Ectodermal cell (in vitro differentiated cells): Measurements from ENCODE around the gene HTRA3.

Source experiments
- H3K27ac ChIP-seq: 2 replicates; pipeline ENCODE4 v1.7.0; 2013; ENCODE audit warnings: mild to moderate bottlenecking, low read depth, low read length; ENCODE audit not compliant: insufficient read depth, poor library complexity, severe bottlenecking
- H3K27me3 ChIP-seq: 2 replicates; pipeline ENCODE4 v1.7.0; 2013; ENCODE audit warnings: mild to moderate bottlenecking, low read length; ENCODE audit not compliant: insufficient read depth, control insufficient read depth, poor library complexity, severe bottlenecking
- H3K36me3 ChIP-seq: one replicate; pipeline ENCODE4 v1.7.0; 2013; ENCODE audit warnings: low read length; ENCODE audit not compliant: control insufficient read depth, insufficient read depth
- H3K4me1 ChIP-seq: one replicate; pipeline ENCODE4 v1.7.0; 2013; ENCODE audit warnings: low read length; ENCODE audit not compliant: control insufficient read depth, insufficient read depth
- H3K4me3 ChIP-seq: 2 replicates; pipeline ENCODE4 v1.7.0; 2013; ENCODE audit warnings: low read depth, low read length, control low read depth; ENCODE audit not compliant: insufficient read depth
- H3K9me3 ChIP-seq: 2 replicates; pipeline ENCODE4 v1.7.0; 2013; ENCODE audit warnings: mild to moderate bottlenecking, low read length, moderate library complexity; ENCODE audit not compliant: control insufficient read depth
- WGBS, 2 experiments: methylation state at CpG; one replicate each; pipeline ENCODE4 v1.1.7; 2013; ENCODE audit warnings: missing lambda C conversion rate in 2 of 2; 5-methylcytosine and 5-hydroxymethylcytosine counted together

HTRA3 gene

GRCh38 chr4:8234715-8235114 is 34.8 kb upstream of the HTRA3 start:
- WGBS, 2 experiments: 92 to 96% methylated on average over 1 of the region's 1 CpG
- Histone ChIP-seq H3K4me1 (no peaks in the 10 kb centered on the region), H3K4me3 (no peak overlapping the region), H3K27ac (no peak overlapping the region), H3K36me3 (no peaks in the 10 kb centered on the region), H3K9me3 (no peaks in the 10 kb centered on the region), H3K27me3 (no peaks in the 10 kb centered on the region)

- H3K27me3 ChIP-seq: no peaks in the 10 kb centered on the region
- H3K9me3 ChIP-seq: no peaks in the 10 kb centered on the region
- H3K4me1 ChIP-seq: no peaks in the 10 kb centered on the region
- no peak overlapping the region for H3K27ac ChIP-seq
- WGBS, 2 experiments: 86 to 87% methylated on average over 13 of the region's 13 CpGs
- no peak overlapping the region for H3K4me3 ChIP-seq
- H3K36me3 ChIP-seq: no peaks in the 10 kb centered on the region
These were observed 34.3 kb upstream of the HTRA3 start for GRCh38 chr4:8235224-8235623.

GRCh38 chr4:8235686-8236085 is 33.9 kb upstream of the HTRA3 start:
- WGBS, 2 experiments: 93 to 94% methylated on average over 12 of the region's 12 CpGs
- no peaks in the 10 kb centered on the region for H3K4me1 ChIP-seq
- H3K36me3 ChIP-seq: no peaks in the 10 kb centered on the region
- no peaks in the 10 kb centered on the region for H3K9me3 ChIP-seq
- no peak overlapping the region for H3K27ac ChIP-seq
- no peaks in the 10 kb centered on the region for H3K27me3 ChIP-seq
- H3K4me3 ChIP-seq: no peak overlapping the region

GRCh38 chr4:8236106-8236919 is 33.2 kb upstream of the HTRA3 start:
- H3K9me3 ChIP-seq: no peaks in the 10 kb centered on the region
- H3K36me3 ChIP-seq: no peaks in the 10 kb centered on the region
- no peak overlapping the region for H3K4me3 ChIP-seq
- WGBS, 2 experiments: 91% methylated on average over 24 of the region's 24 CpGs
- H3K4me1 ChIP-seq: no peaks in the 10 kb centered on the region
- H3K27ac ChIP-seq: no peak overlapping the region
- no peaks in the 10 kb centered on the region for H3K27me3 ChIP-seq

GRCh38 chr4:8236920-8237195 is 32.7 kb upstream of the HTRA3 start:
- H3K27me3 ChIP-seq: no peaks in the 10 kb centered on the region
- no peaks in the 10 kb centered on the region for H3K9me3 ChIP-seq
- no peaks in the 10 kb centered on the region for H3K36me3 ChIP-seq
- no peak overlapping the region for H3K4me3 ChIP-seq
- H3K4me1 ChIP-seq: no peaks in the 10 kb centered on the region
- no peak overlapping the region for H3K27ac ChIP-seq
- 92 to 94% methylated on average over 9 of the region's 9 CpGs for WGBS, 2 experiments

- no peaks in the 10 kb centered on the region for H3K27me3 ChIP-seq
- no peaks in the 10 kb centered on the region for H3K9me3 ChIP-seq
- 93 to 94% methylated on average over 29 of the region's 29 CpGs for WGBS, 2 experiments
- no peaks in the 10 kb centered on the region for H3K4me1 ChIP-seq
- no peak overlapping the region for H3K4me3 ChIP-seq
- no peaks in the 10 kb centered on the region for H3K36me3 ChIP-seq
- H3K27ac ChIP-seq: no peak overlapping the region
These were observed 32.1 kb upstream of the HTRA3 start for GRCh38 chr4:8237256-8237989.

GRCh38 chr4:8238036-8238511 is 31.5 kb upstream of the HTRA3 start:
- Histone ChIP-seq H3K36me3 (no peaks in the 10 kb centered on the region), H3K4me1 (no peaks in the 10 kb centered on the region), H3K4me3 (no peak overlapping the region), H3K27ac (no peak overlapping the region), H3K9me3 (no peaks in the 10 kb centered on the region), H3K27me3 (no peaks in the 10 kb centered on the region)
- 58 to 62% methylated on average over 14 of the region's 14 CpGs for WGBS, 2 experiments

- Histone ChIP-seq H3K4me3 (no peak overlapping the region), H3K27ac (no peak overlapping the region), H3K9me3 (no peaks in the 10 kb centered on the region), H3K36me3 (no peaks in the 10 kb centered on the region), H3K27me3 (no peaks in the 10 kb centered on the region), H3K4me1 (no peaks in the 10 kb centered on the region)
- WGBS, 2 experiments: 40 to 41% methylated on average over 17 of the region's 17 CpGs
These were observed 31.0 kb upstream of the HTRA3 start for GRCh38 chr4:8238515-8239053.

GRCh38 chr4:8239226-8239625 is 30.3 kb upstream of the HTRA3 start:
- Histone ChIP-seq H3K4me1 (no peaks in the 10 kb centered on the region), H3K27ac (no peak overlapping the region), H3K9me3 (no peaks in the 10 kb centered on the region), H3K36me3 (no peaks in the 10 kb centered on the region), H3K4me3 (no peak overlapping the region), H3K27me3 (no peaks in the 10 kb centered on the region)
- WGBS, 2 experiments: 91% methylated on average over 13 of the region's 13 CpGs

- Histone ChIP-seq H3K9me3 (no peaks in the 10 kb centered on the region), H3K27me3 (no peaks in the 10 kb centered on the region), H3K27ac (no peak overlapping the region), H3K36me3 (no peaks in the 10 kb centered on the region), H3K4me1 (no peaks in the 10 kb centered on the region), H3K4me3 (no peak overlapping the region)
- WGBS, 2 experiments: 96% methylated on average over 9 of the region's 9 CpGs
These were observed 29.9 kb upstream of the HTRA3 start for GRCh38 chr4:8239661-8240060.
